Fibroblast of pulmonary artery (primary cell): ENCODE measurements around the gene HSBP1.
A peak's percentile ranks its signal among the peaks of the same experiment; 100 is the strongest.

Source experiments
- DNase-seq: peaks from one replicate; pipeline ENCODE4 v3.0.0-alpha.2; 2010; ENCODE audit warnings: low read depth
- H3K4me3 ChIP-seq: replicated peaks from 2 replicates; pipeline ENCODE4 v1.5.1; 2011; ENCODE audit warnings: low read depth, mild to moderate bottlenecking, control low read depth, low read length, moderate library complexity
- CTCF ChIP-seq: IDR thresholded peaks from 2 replicates; pipeline ENCODE4 v1.5.1; 2011; ENCODE audit warnings: mild to moderate bottlenecking, control low read depth, low read length, inconsistent platforms; ENCODE audit errors: missing control alignments

HSBP1 gene

GRCh38 chr16:83807710-83808572 is at the start of gene HSBP1:
TSS of gene HSBP1 (plus strand) at chr16:83807978. CDS start at chr16:83808077, 99 bp downstream.
- TF ChIP-seq CTCF: no peak
- peak; percentile 92 for DNase-seq
- H3K4me3 ChIP-seq: peak within 1 kb of the TSS; percentile 89

GRCh38 chr16:83762141-83762991 is 45.4 kb upstream of the HSBP1 start:
- no peak for TF ChIP-seq CTCF
- no peak overlapping the region for H3K4me3 ChIP-seq
- no peak for DNase-seq

- no peak for TF ChIP-seq CTCF
- H3K4me3 ChIP-seq: no peak overlapping the region
- no peak for DNase-seq
These were observed 44.8 kb upstream of the HSBP1 start for GRCh38 chr16:83762992-83763358.

GRCh38 chr16:83768986-83769385 is 38.8 kb upstream of the HSBP1 start:
- DNase-seq: peak; percentile 4
- H3K4me3 ChIP-seq: no peak overlapping the region
- no peak for TF ChIP-seq CTCF

GRCh38 chr16:83769397-83770008 is 38.3 kb upstream of the HSBP1 start:
- no peak overlapping the region for H3K4me3 ChIP-seq
- no peak for TF ChIP-seq CTCF
- no peak for DNase-seq

GRCh38 chr16:83771306-83771942 is 36.4 kb upstream of the HSBP1 start:
- TF ChIP-seq CTCF: no peak
- H3K4me3 ChIP-seq: no peak overlapping the region
- peak; percentile 6 for DNase-seq
